GF-D8 (cell line): ENCODE data around the gene RAPGEF5.

Source experiments
- DNase-seq: peaks from one replicate; lab custom pipeline; 2025; lab: John Stamatoyannopoulos, UW

Gene RAPGEF5

DNA sequence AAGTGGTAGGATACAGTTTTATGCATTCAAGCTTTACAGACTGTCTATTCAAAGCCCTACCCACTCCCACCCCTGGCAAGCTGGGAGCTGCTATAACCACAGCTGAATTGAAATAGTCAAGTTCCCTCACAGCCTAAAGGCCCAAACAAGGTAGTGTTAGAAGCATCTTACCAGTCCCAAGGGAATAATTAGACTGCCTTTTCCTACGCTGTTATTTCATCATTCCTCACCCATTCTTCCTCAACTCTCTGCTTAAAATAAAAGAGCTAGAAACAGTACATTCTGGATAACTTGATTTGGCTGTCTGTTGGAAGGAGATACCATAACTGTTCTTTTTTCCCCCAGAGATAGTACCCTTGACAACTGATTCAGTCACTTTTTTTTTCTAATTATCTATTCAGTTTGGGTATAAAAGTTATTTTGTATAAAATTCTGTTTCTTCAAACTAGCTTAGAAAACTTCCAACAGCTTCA is 54.0 kb downstream of the RAPGEF5 start:
- DNase-seq = no peak

DNA sequence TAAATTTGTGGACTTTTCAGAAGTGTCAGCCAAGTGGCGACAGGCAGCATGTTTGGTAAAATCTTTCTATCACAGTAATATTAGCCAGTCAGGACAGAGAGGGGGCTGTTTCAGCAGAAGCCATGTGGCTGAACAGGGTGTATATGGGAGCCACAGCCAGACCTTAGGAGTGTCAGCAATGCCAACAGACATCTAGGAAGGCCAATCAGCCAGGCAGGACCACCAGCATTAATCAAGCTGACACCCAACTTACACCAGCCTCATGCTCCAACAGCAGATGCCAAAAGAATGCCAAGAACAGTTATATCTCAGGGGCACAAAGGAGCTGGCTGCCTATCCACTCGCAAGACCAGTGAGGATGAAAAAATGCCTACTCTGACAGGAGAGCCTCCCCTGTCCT is 54.8 kb downstream of the RAPGEF5 start:
- no peak for DNase-seq

DNA sequence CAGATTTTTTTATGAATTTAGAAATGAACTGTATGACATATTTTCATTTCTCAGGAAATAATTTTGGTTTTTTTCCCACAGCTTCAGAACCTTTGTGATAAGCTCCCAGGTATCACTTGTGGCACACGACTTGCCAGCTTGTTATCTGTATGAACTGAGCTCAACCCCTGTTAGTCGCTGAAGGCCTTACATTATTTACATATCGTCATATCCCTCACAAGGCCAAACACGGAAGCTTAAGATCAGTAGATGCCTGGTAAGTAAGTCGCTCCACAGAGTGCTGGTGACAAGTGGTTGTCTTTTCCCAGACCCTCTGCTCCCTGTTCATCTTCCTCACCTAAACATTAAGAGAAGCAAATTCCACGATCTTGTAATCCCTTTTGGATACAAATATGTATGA is 55.2 kb downstream of the RAPGEF5 start:
- no peak for DNase-seq

DNA sequence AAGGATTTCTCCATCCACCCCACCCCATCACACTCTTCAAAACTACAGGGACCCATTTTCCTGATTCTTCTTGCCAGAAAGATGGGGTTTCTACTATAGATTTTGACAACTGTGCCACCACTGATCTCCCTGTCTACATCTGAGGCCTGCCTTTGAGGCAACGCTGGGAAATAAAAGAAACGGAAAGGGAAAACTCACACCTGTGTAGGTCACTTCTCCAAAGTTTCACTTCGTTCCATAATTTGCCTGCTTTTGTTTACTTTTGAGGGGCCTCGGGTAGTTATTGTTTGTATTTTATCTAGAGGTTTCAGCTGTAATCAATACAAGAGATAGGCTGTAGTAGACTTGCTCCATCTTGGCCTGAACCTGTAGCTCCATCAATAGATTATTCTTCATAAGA is 56.1 kb downstream of the RAPGEF5 start:
- no peak for DNase-seq

DNA sequence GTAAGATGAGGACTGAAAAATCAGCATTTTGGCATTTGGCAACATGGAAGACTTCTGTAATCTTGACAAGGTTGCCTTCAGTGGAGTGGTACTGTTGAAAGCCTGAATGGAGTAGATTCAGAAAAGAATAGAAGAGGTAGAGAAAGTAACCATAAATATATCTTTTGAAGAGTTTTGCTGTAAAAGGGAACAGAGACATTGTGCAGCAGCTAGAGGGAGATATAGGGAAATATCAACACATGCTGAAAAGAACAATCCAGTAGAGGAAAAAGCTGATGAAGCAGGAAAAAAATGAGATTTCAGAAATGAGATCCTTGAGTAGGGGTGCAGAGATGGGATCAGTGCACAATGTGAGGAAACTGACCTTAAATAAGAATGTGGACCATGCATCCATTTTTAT is 60.0 kb downstream of the RAPGEF5 start:
- no peak for DNase-seq

DNA sequence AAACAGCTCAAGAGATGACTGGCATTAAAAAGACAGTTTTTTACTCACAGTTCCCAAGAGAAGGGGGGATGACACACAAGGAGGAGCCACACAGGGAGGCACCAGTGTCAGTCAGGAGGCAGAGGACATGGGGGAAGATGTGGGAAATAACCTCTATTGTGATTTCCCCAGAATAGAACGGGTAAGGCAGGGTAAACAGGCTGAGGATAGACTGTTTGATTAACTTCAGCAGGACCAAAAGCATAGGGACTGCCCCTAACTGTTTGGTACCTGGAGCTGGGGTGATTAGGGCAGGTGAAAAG is 60.7 kb downstream of the RAPGEF5 start:
- no peak for DNase-seq

DNA sequence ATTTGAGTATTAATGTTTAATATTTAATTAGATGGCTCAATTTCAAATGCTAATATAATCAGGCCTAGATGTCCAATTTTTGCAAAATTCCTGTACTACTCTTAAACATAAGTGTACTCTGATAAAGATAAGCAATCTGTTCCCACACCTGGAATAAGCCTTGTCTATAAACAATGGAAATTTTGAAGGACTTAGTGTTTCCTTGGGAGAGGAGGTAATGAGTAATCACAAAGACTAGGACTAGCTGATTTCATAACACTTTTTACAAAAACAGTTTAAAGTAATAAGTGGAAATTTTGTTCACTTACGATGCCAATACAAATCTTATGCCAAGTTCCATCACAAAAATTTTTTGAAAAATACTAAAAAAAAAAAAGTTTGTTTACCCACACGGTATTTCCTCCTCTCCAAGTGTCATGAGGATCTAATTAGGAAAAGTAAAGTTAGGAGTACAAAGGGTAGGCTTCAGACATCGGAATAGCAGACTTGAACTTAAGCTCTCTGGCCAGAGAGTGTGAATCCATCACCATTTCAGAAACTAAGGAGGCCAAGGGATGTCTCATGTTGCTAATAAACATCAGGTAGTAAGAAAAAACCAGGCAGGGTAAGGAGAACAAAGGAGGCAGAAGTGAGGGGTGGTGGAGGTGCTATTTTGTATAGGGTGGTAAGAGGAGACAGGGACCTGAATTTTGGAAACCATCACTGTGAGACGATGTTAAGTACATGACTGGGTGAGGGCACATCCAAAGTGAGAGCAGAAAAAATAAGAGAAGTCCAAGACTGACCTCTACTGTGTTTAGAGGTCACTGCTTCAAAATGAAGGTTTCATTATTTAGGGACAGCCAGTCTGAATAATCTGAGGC is 61.3 kb downstream of the RAPGEF5 start:
- no peak for DNase-seq

DNA sequence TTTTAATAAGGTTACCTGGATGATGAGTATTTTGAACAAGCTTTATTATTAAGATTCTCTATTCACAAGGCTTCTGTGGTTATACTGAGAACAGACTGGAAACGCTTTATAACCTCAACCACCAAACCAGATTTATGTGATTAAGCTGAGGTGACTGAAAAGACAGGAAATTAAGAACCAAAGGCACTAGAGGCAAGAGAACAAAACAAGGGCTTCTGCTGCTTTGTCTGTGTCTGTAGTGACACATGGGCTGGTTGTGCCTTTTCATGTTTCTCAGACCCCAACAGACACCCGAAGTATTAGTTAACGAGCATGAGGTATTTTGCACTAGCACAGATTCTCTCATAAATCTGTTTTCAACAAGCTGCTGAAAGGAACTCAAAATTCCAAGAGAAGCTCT is 64.4 kb downstream of the RAPGEF5 start:
- DNase-seq = no peak

DNA sequence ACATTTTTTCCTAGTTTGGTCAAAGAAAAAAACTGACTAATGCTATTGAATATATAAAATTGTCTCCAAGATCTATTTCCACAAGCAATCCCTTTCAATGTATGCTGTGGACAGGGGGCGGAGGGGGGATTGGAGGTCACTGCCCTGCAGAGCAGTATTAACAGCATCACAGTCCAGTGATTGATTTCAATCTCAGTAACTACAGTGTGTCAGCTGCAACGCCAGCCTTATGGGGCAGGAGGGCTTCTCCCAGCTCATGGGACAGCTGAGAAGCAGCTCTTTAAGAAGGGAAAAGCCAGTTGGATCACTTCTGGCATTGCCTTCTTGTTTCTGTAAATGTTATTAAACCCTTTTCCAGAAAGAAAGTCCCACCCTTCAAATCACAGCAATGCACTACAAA is 65.0 kb downstream of the RAPGEF5 start:
- no peak for DNase-seq

DNA sequence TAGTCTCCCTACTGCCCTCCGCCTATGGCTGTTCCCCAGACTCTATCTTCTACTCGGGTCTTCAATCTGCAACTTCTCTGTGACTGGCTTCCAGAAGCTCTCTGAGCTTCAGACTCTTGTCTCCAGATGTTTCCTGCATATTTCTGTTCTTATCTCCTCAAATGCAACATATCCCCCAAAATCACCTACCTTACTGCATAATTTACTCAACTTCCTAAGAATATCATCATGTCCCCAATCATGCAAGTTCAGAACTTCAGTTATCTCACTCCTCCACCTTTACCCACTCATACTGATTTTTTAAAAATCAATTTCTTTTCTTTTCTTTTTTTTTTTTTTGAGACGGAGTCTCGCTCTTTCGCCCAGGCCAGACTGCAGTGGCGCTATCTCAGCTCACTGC is 68.8 kb downstream of the RAPGEF5 start:
- DNase-seq = no peak

DNA sequence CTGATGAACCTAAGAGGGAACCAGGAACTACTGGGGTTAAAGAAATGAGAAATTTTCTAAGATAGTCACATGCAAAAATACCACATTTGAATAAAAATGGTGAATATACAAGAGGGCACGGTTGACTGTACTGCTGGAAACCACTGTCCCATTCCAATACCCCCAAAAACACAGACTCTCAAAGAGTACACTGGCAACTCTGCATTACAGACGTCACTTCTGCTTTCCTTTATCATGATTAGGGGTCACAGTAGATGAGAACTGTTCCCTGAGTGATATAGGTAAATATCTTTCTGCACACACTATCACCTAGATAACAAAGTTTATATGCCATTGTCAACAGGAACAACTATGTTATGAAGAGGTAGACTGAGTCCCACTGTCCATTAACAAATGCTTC is 69.5 kb downstream of the RAPGEF5 start:
- no peak for DNase-seq

DNA sequence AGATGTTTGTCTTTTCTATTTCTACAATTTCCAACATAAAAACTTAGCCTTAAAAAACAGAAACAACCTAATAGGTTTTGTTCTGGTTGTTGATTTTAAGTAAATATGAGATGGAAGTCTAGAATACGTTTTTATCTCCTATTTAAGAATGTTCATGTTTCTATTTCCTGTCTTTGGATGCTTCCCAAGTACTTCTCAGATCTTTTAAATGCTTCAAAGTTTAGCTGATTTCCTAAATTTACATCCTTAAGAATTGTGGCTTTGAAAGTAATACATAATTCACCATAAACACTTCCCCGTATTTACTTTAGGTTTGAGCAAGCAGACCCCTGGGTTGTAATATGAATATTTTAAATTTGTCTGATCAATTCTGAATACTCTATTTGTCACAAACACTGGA is 70.5 kb downstream of the RAPGEF5 start:
- DNase-seq = no peak

DNA sequence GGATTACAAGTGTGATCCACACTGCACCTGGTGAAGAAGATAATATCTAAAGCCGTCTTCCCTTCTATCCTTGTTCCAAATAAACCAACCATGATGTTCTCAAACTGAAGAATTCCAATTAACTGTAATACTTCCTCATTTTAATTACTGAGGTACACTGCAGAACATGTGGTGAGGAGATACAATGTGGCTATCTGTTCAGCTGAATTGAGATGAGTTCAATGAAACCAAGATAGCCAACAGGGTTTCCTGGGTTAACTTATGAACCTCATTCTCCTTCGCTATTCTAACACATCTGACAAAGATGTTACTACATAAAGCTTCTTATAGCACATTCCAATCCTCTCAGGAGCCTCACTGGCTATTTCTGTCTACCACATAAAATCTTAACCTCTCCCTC is 75.5 kb downstream of the RAPGEF5 start:
- no peak for DNase-seq

DNA sequence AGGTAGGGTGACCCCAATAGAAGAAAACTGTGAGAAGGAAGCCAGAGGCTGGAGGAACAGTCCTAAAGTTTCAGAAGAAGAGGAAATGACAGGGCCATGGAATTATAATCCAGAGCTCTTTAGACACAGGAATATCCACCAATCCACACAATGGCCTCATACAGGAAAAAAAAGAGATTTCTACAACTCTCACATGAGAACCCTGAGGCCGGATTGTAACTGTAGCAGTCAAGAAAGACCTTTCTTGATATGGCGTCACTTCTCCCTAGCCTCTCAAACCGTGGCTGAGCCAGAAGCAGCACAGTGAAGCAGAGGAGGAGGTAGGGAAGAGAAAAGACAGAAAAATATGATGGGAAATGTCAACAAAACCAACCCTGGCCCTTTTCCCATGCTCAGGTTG is 76.9 kb downstream of the RAPGEF5 start:
- no peak for DNase-seq

DNA sequence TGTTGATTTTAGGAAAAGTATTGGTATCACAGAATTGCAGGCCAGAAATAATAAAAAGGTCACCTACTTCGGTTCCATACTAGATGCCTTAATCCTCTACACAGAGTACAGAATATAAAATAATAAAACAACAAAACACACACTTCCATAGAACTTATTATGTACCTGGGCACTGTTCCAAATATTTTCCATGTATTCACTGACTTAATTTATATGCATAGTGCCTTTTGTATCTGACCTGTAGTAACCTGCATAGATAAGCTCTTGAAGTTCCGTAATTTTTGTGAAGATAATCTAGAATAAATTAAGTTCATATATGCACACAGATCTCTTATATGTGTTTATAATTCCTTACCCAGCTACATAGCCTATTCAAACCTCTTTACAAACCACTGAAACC is 78.3 kb downstream of the RAPGEF5 start:
- no peak for DNase-seq

DNA sequence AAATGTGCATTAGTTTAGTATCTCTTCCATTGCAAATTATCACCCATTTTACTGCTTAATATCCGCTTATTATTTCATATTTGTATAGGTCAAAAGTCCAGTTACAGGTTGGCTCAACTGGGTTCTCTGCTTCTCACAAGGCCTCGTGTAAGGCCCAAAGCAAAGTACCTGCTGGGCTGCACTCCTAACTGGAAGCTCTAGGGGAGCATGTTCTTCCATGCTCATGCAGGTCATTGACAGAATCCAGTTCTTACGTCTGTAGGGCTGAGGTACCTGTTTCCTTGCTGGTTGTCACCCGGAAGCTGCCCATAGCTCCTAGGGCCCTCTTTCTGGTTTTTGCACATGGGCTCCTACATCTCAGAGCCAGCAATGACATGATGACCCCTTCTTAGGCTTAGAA is 79.6 kb downstream of the RAPGEF5 start:
- no peak for DNase-seq

DNA sequence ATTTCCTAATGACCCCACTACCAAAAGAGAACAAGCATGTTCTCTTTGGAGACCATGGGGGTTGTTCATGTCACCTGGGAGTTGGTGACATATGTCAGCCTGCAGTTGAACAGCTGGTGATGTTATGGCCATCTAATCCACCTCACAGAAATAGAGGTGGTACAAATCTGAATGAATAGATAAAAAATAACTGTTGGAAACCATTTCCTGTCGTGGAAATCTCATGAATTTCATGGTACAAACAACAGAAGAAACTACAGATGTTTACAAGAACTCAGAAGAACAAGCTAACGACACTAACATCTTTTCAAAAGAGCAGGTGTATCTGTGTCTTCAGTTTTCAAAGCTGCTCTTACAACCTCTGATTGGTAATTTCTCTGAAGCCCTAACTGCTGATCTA is 81.3 kb downstream of the RAPGEF5 start:
- no peak for DNase-seq

DNA sequence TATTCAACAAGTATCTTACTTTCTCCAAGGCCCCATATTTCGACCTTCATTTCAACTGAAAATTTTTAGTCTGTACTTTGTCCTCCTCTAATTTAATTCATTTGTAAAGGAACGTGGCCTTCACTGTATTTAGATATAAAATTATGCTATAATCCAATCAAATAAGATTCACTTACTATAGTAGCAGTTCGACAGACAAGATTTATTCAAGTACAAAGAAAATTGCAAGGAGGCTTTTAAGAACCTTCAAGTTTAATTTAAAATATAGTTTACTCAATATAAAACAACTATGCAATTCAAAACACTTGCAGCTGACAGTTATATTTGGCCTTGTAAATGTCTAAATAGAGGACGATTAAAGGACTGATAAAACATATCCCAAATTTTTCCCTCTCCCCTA is 85.6 kb downstream of the RAPGEF5 start:
- DNase-seq = no peak

DNA sequence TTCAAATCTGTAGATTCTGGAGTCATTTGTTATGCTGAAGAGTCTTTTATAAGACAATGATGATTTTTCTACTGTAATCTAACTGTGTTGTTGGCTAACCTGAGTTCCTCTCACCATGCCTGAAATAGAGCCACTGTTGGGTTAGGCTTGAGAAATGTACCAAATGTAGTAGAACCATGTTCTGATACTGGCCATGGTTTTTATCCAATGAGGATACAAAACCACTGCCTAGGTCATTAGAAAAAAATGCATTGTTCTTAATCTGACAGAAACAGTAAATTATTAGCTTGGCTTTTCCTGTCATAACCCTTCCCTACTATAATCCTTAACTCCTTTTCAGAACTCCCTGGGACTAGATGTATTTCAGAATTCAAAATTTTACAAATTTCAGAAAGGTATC is 86.6 kb downstream of the RAPGEF5 start:
- DNase-seq = no peak

DNA sequence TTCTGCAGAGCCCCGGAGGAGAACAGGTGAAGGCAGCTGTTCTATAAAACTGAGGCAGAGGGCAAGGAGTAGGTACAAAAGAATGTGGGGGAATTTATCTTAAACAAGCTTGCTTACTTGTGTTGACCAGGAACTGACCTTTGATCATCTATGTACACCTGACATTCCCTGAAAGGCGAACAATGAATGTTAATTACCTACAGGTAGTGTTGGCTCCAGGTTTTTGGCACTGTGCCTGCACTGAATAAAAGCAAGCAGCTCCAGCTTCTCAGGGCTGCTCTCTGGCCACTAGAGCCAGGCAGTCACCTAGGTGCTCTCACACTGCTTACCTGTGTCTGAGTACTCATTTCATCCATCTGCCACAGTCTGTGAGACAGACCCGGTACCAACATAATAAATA is 87.0 kb downstream of the RAPGEF5 start:
- DNase-seq = no peak

DNA sequence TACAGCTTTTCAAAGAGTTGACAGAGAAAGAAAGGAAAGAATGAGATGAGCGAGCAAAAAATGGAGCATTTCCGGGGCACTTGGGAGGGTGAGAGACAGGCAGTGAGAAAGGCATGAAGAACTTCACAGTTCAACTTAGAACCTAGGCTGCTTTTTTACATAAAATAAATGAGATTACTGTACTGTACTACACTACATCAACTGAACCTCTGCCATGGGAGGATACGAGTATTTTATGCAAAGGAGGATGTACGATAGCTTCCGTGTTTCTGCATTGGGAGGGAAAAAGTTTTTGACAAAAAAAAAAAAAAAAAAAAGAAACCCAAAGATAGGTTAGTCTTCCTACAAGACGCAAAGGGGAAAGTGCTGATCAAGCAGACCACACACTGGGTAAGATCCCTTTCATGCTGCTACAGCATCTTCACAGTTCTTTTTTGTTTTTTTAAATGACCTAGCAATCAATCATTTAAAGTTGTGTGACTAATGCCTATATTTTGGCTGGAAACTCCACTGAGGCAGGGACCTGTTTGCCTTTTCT is 88.0 kb downstream of the RAPGEF5 start:
- DNase-seq = no peak

DNA sequence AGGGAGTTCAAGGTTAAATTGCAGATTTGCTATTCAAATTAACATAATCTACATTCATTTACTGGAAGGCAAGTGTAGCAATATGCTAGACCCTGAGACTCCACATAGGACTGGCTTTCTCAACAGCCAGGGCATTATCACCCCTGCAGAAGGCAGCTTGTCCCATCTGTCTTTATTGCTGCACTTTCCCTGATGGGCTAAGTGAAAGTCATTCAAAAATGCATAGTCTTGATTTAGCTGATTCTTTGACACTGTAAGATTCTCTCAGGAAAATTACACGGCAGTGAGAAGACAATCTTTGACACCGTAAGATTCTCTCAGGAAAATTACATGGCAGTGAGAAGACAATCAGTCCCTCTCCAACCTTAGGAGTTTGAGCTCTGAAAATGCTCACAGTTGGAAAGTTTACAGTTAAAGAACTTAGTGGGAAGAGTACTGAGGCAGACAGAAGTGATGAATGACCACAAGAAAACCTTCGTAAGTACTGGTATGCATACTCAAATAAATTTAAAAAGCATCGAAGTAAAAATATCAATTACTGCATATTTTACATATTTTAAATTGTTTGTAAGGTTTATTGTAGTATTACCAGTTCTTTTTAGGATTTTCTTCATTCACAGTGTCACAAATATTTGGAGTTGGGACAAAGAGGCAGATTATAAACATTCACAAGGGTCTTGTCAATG is 88.9 kb downstream of the RAPGEF5 start:
- DNase-seq = no peak

DNA sequence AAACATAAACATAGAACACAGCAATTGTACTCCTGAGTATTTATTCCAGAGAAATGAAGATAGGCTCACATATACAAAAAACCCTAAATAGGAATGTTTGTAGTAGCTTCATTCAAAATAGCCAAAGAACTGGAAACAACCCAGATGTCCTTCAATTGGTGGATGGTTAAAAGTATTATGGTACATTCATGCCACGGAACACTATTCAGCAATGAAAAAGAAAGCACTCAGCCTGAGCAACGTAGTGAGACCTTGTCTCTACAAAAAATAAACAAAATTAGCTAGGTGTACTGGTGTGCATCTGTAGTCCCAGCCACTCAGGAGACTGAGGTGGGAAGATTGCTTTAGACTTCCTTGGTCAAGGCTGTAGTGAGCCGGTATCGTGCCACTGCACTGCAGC is 94.4 kb downstream of the RAPGEF5 start:
- no peak for DNase-seq
